ENCODE results near the gene ZNF652.

The ZNF652 gene

DNA sequence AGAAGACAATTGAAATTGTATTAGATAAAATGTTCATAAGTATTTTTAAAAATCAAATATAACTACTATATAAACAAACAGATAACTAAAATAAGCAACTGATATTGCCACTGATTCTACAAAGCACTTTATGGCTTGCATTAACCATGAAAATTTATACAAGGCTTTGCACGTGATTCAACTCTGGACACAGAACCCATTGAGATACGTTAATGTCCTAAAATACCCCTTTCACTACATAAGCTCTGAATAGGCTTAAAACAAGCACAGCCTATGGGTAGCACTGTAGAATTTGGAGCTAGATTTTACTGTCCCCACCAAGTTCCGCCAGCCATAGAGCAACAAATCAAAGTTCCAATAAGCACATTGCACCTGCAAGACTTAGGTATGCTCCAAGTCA lies 4.5 kb downstream of the ZNF652 start:
- DNase-seq: no peak

DNA sequence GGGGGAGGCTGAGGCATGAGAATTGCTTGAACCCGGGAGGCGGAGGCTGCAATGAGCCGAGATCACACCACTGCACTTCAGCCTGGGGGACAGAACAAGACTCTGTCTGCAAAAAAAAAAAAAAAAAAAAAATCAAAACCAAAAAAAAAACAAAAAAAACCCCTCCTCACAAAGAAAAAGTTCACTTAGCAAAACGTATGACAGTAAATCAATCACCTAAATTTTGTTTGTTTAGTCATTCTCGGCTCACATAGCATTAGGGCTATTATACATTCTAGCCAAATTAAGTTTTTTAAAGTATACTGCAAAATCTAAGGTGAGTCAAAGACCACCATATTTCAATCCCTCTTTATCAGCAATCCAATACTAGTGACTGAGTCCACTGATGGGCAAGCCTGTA lies 5.7 kb downstream of the ZNF652 start:
- DNase-seq: no peak

DNA sequence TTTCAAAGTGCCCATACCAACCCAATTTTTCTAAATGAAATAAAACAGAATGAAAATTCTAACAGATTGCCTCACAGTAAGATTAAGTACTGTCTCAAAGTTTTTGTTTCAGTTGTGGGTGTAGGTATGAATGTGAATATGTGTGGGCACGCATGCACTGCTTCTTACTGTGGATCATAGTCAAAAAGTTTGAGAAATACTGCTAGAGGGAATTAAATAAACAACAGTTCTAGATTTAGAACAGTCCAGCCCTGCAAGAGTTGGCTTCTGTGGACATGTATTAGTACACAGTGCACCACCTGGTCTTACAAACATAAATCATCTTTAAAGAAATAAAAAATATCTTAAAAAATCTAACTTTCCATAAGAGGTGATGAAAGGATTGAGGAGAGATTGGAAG lies 8.4 kb downstream of the ZNF652 start:
- no peak for DNase-seq

- DNase-seq: no peak
These were observed 9.4 kb downstream of the ZNF652 start for GRCh38 chr17:49352587-49353154.

GRCh38 chr17:49351572-49352140 lies 10.4 kb downstream of the ZNF652 start:
- DNase-seq: no peak

DNA sequence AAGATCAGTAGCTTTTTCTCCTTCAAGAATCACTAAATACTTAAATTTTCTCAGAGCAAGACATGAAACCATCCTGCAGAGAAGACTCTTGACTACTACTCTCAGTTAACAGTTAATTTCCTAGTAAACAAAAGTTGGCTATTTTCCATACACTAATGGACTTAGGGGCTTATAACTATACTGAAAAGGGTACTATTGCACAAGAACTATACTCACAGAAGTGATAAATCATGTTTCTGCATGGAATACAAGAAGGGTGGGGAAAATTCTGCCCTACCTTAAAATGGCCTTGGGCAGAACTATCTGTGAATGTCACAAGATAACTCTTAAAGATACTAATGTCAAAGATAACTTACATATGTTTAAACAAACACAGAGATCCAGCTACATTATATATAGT lies 12.5 kb downstream of the ZNF652 start:
- no peak for DNase-seq

GRCh38 chr17:49344914-49345313 lies 17.1 kb downstream of the ZNF652 start:
- DNase-seq: peak; percentile 31

DNA sequence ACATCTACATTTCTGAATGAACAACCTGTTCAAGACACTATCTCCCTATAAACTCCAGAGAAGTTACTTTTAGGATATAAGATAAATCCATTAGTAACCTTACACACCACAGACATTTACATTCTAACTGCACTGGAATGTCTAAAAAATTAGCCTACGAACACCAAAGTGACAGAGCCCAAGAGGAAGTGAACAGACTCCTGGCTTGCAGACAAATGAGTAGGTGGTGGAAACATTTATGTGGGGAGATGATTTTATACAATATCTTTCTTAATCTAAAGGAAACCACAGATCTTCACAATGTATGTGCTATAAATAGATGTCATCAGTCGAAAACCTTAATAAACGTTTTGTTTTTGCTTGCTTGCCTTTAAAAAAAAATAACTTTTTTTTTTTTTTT lies 18.8 kb downstream of the ZNF652 start:
- DNase-seq: peak; percentile 80

GRCh38 chr17:49342575-49342936 lies 19.5 kb downstream of the ZNF652 start:
- DNase-seq: peak; percentile 25

DNA sequence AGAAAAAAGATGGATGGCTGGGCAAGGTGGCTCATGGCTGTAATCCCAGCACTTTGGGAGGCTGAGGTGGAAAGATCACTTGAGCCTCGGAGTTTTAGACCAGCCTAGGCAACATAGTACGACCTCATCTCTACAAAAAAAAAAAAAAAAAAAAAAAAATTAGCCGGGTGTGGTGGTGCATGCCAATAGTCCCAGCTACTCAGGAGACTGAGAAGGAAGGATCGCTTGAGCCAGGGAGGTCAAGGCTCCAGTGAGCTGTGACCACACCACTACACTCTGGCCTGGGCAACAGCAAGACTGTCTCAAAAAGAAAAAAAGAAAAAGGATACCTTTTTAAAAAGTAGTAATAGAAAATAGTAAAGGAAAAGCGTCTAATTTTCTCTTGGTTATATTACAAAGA lies 20.7 kb downstream of the ZNF652 start:
- no peak for DNase-seq

- DNase-seq: peak; percentile 69
These were observed 22.7 kb downstream of the ZNF652 start for GRCh38 chr17:49339354-49339753.

GRCh38 chr17:49338883-49339282 lies 23.2 kb downstream of the ZNF652 start:
- DNase-seq: peak; percentile 49

DNA sequence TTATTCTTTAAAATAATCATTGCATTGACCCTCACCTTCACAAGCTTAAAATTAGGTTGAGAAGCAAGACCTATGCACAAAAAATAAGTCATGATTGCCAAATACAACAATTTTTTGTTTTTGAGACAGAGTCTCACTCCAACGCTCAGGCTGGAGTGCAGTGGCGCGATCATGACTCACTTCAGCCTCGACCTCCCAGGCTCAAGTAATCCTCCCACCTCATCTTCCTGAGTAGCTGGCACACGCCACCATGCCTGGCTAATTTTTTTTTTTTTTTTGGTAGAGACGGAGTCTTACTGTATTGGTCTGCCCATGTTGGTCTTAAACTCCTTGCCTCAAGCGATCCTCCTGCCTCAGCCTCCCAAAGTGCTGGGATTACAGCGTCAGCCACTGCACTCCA lies 24.2 kb downstream of the ZNF652 start:
- no peak for DNase-seq

GRCh38 chr17:49334744-49335512 lies 27.1 kb downstream of the ZNF652 start:
- no peak for DNase-seq

GRCh38 chr17:49333804-49334203 lies 28.2 kb downstream of the ZNF652 start:
- DNase-seq: peak; percentile 22

DNA sequence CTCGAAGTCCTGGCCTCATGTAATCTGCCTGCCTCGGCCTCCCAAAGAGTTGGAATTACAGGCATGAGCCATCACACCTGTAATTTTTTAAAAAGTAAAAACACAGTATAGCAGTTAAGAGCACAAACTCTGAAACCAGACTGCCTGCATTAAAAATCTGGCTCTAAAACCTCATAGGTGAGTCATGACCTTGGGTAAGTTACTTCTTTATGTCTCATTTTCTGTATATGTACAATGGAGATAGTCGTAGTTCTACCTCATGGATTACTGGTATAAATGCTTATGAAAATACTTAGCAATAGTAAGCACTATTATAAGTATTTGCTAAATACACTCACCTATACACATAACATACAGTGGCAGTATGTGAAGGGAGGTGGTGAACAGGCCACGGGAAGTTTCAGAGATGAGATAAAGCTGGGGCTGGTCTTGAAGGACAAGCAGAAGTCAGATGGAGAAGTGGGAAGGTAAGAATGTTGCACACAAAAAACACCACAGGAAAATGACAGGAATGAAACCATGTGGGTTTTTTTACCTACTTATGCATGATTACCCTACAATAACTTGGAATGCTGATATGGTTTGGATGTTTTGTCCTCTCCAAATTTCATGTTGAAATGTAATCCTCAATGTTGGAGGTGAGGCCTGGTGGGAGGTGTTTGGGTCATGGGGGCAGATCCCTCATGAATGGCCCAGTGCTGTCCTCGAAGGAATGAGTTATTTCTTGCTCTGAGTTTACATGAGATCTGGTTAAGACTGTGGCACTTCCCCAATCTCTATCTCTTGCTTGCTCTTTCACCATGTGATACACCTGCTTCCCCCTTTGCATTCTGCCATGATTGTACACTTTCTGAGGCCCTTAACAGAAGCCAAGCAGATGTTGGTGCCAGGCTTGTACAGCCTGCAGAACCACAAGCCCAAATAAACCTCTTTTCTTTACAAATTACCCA lies 33.9 kb downstream of the ZNF652 start:
- DNase-seq: peak; percentile 79

DNA sequence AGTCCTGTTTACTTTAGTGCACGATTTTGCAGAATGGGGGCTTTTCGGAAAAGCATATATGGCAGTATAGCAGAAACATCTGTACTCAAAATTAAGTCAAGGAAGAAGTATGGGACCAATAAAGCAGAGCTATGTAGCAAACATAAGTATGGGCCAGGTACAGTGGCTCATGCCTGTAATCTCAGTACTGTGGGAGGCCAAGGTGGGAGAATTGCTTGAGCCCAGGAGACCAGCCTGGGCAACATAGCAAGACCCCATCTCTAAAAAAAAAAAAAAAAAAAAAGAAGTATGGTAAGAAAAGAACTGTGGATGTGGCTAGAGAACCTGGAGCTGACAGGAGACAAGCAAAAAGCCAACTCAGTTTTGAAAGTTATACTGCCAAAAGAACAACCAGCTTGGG lies 36.1 kb downstream of the ZNF652 start:
- DNase-seq: no peak

DNA sequence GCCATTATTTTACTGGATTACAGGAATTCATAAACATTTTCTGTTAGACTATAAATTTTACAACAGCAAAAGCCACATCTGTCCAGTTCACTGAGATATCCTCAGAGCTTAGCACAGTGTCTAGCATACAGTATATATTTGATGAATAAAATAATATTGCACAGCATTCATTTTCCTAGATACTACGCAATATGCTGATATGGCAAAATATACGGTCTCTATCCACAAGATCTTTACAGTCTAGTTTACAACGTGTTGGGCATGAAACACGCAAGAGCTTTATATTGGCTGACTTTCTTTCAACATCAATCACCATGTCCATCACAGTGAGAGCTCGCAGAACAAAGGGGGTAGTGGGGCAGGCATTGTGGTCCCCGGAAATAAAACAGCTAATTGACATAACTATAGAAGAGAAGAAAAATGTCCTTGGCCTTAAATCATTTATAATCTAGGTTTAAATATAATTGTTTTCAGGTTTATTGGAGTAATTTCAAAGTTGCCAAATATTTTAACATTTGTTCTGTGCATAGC lies 43.5 kb downstream of the ZNF652 start:
- no peak for DNase-seq

DNA sequence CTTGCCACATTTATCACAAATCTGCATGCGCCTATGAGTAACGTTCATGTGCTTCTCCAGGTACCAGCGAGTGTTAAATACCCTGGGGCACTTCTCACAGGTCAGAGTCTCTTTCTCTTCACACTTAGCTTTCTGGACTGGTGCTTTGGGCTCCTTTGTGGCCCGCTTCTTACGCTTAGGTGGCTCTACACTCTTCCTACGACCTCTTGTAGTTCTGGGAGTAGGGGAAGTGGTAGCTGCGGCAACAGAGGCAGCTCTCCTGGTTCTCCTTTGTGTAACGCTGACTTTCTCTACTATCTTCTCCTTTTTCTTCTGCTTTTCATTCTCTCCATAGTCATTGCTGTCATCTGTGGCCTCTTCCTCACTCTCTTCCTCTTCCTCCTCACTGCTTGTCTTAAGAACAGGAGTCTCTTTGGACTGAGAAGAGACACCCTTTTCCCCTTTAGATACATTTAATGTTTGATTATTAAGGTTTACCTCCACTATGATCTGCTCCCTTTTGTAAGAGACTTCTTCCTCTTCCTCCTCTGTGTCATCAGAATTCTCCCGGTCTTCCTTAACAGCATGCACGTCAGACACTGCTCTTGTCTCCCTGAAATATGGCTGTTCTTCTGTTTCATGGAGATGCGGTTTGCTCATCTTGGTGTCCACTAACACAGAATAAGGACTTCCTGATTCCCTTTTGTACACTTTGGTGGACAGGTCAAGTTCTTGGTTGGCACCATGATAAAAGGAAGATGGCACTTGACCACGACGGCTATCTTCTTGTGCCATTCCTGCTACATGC lies 45.0 kb downstream of the ZNF652 start:
- peak; percentile 32 for DNase-seq

GRCh38 chr17:49316258-49316570 lies 45.8 kb downstream of the ZNF652 start:
- no peak for DNase-seq

DNA sequence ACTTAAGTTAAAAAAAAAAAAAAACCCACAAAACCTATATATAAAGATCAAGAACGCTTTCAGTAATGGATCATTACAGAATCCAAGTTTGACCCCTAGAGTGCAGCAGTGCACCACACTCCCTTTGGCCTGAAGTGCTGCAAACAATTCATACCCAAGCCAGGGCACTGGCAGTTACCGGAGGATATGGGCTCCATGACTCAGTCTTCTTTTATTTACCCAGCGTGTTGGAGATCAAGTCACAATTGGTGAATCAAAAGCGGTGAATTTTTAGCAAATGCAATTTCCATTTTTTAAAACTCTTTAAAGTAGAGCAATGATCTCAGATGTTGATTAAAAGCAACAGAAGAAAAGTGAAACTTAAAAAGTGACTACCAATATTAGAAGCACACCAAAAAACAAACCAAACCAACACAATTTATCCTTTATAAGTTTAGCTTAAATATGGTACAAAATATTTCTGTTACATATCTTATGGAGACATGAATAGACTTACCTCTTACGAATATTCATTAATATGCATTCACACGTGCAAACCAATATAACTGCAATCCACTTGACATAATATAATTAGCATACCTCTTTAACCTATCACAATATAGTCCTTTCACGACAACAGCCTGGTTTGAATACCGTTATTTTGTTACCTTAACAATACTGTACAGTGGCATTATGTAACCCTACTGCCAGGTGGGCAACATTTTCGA lies 46.3 kb downstream of the ZNF652 start:
- DNase-seq: peak; percentile 94

GRCh38 chr17:49312722-49313121 lies 49.3 kb downstream of the ZNF652 start:
- no peak for DNase-seq
